ENCODE measurements around the gene CHMP5. TPM values are rescaled to one million over a fixed set of nuclear protein-coding genes. Genes with fewer than 3 reads are reported as not detected.

Gene CHMP5
- 100 to 1,000 TPM in 3 of 4 donors, 10 to 100 TPM in 1; 98.9 to 143 (median 118) TPM for polyA plus RNA-seq (ENCODE audit: insufficient read length in 4 of 4)

GRCh38 chr9:33264473-33265177 lies at the start of gene CHMP5, which contains the start of gene BAG1:
Gene CHMP5, plus strand, starts transcription at chr9:33265049. Its CDS starts 30 bp downstream, at chr9:33265079.
Gene BAG1, minus strand, starts transcription at chr9:33264708.
- DNase-seq (ENCODE audit: low read depth in 4 of 4, low spot score in 3 of 4), result peak; percentile 97 to 98 (median 98)

GRCh38 chr9:33220681-33221567 lies 43.9 kb upstream of the CHMP5 start:
- DNase-seq (ENCODE audit: low read depth in 4 of 4, low spot score in 3 of 4), result no peak

GRCh38 chr9:33221568-33221884 lies 43.3 kb upstream of the CHMP5 start:
- DNase-seq (ENCODE audit: low read depth in 4 of 4, low spot score in 3 of 4), result no peak

- no peak for DNase-seq (ENCODE audit: low read depth in 4 of 4, low spot score in 3 of 4)
Measured at GRCh38 chr9:33222031-33222430, 42.8 kb upstream of the CHMP5 start.

GRCh38 chr9:33223696-33224095 lies 41.2 kb upstream of the CHMP5 start:
- no peak for DNase-seq (ENCODE audit: low read depth in 4 of 4, low spot score in 3 of 4)

GRCh38 chr9:33225319-33226147 lies 39.3 kb upstream of the CHMP5 start:
- DNase-seq (ENCODE audit: low read depth in 4 of 4, low spot score in 3 of 4), result peak; percentile 52 to 64 (median 59)

- no peak for DNase-seq (ENCODE audit: low read depth in 4 of 4, low spot score in 3 of 4)
Measured at GRCh38 chr9:33227008-33227398, 37.8 kb upstream of the CHMP5 start.

GRCh38 chr9:33227741-33228140 lies 37.1 kb upstream of the CHMP5 start:
- no peak for DNase-seq (ENCODE audit: low read depth in 4 of 4, low spot score in 3 of 4)

- DNase-seq (ENCODE audit: low read depth in 4 of 4, low spot score in 3 of 4), result no peak
Measured at GRCh38 chr9:33228606-33229005, 36.2 kb upstream of the CHMP5 start.

GRCh38 chr9:33229359-33230114 lies 35.3 kb upstream of the CHMP5 start:
- no peak for DNase-seq (ENCODE audit: low read depth in 4 of 4, low spot score in 3 of 4)

GRCh38 chr9:33230756-33231622 lies 33.9 kb upstream of the CHMP5 start:
- no peak for DNase-seq (ENCODE audit: low read depth in 4 of 4, low spot score in 3 of 4)

GRCh38 chr9:33231623-33231942 lies 33.3 kb upstream of the CHMP5 start:
- no peak for DNase-seq (ENCODE audit: low read depth in 4 of 4, low spot score in 3 of 4)

GRCh38 chr9:33232815-33233214 lies 32.0 kb upstream of the CHMP5 start:
- no peak for DNase-seq (ENCODE audit: low read depth in 4 of 4, low spot score in 3 of 4)

- no peak for DNase-seq (ENCODE audit: low read depth in 4 of 4, low spot score in 3 of 4)
Measured at GRCh38 chr9:33233626-33234342, 31.1 kb upstream of the CHMP5 start.

GRCh38 chr9:33234511-33235467 lies 30.1 kb upstream of the CHMP5 start:
- no peak for DNase-seq (ENCODE audit: low read depth in 4 of 4, low spot score in 3 of 4)

- DNase-seq (ENCODE audit: low read depth in 4 of 4, low spot score in 3 of 4), result no peak
Measured at GRCh38 chr9:33236571-33236970, 28.3 kb upstream of the CHMP5 start.

GRCh38 chr9:33239921-33240320 lies 24.9 kb upstream of the CHMP5 start, which contains the start of gene SPINK4:
Gene SPINK4, plus strand, starts transcription at chr9:33240167. Its CDS starts 42 bp downstream, at chr9:33240209.
- no peak for DNase-seq (ENCODE audit: low read depth in 4 of 4, low spot score in 3 of 4)
